ENCODE results near the gene FAM170A.

- TF ChIP-seq POLR2A (IDR thresholded peaks at IDR 0.05) (peak in 2 of 3 donors; percentile 21 to 38), CTCF (IDR thresholded peaks at IDR 0.05) (no peak)
Measured at GRCh38 chr5:119678351-119679028, 49.1 kb downstream of the FAM170A start.

All from body of pancreas (tissue), 4 donors.